SK-N-SH treated with all-trans-retinoic acid at 6 μM for 48 hours (cell line): ENCODE data around the gene ZNF488.

Experiments
- CREB5 ChIP-seq: fragments of 250-450 bp; sonication (Bioruptor Pico); IDR thresholded peaks from 2 replicates; pipeline ENCODE4 v1.5.1; 2020; ENCODE audit warnings: low read depth, mild to moderate bottlenecking, moderate library complexity
- ESRRG ChIP-seq: fragments of 250-450 bp; sonication (Bioruptor Pico); IDR thresholded peaks from 2 replicates; pipeline ENCODE4 v1.6.1; 2021; ENCODE audit warnings: mild to moderate bottlenecking
- GLIS3 ChIP-seq: fragments of 250-450 bp; sonication (Bioruptor Pico); IDR thresholded peaks from 2 replicates; pipeline ENCODE4 v1.5.0; 2020; ENCODE audit warnings: mild to moderate bottlenecking, moderate library complexity
- PATZ1 ChIP-seq: fragments of 250-450 bp; sonication (Bioruptor Pico); IDR thresholded peaks from 2 replicates; pipeline ENCODE4 v1.8.0; 2020; ENCODE audit warnings: mild to moderate bottlenecking, moderate library complexity, borderline replicate concordance
- RARB ChIP-seq: fragments of 250-450 bp; sonication (Bioruptor Pico); IDR thresholded peaks from 2 replicates; pipeline ENCODE4 v1.8.0; 2021; ENCODE audit warnings: mild to moderate bottlenecking, moderate library complexity
- SNAI2 ChIP-seq: fragments of 250-450 bp; sonication (Bioruptor Pico); IDR thresholded peaks from 2 replicates; pipeline ENCODE4 v1.5.0; 2020; ENCODE audit warnings: mild to moderate bottlenecking, moderate library complexity
- TOX ChIP-seq: fragments of 250-450 bp; sonication (Bioruptor Pico); IDR thresholded peaks from 2 replicates; pipeline ENCODE4 v1.8.0; 2021; ENCODE audit warnings: mild to moderate bottlenecking, moderate library complexity, borderline replicate concordance
- ZFP3 ChIP-seq: fragments of 250-450 bp; sonication (Bioruptor Pico); IDR thresholded peaks from 2 replicates; pipeline ENCODE4 v1.5.0; 2020; ENCODE audit warnings: mild to moderate bottlenecking, moderate library complexity
- ZNF565 ChIP-seq: fragments of 450-650 bp; formaldehyde crosslinking; conservative IDR thresholded peaks from 2 replicates; pipeline ENCODE4 v1.5.0; 2020; ENCODE audit warnings: low read depth, mild to moderate bottlenecking, moderate library complexity

GRCh38 chr10:47337310-47337709 is 46.8 kb downstream of the ZNF488 start:
- TF ChIP-seq PATZ1 (no peak), RARB (CRISPR knock-in tag) (no peak), CREB5 (CRISPR knock-in tag) (no peak), SNAI2 (CRISPR knock-in tag) (no peak), TOX (no peak), ZFP3 (CRISPR knock-in tag) (no peak), ZNF565 (no peak), ESRRG (CRISPR knock-in tag) (no peak), GLIS3 (CRISPR knock-in tag) (no peak)
